Measurements from ENCODE around the gene FAM181A.
A peak's percentile ranks its signal among the peaks of the same experiment; 100 is the strongest.

Gene FAM181A

DNA sequence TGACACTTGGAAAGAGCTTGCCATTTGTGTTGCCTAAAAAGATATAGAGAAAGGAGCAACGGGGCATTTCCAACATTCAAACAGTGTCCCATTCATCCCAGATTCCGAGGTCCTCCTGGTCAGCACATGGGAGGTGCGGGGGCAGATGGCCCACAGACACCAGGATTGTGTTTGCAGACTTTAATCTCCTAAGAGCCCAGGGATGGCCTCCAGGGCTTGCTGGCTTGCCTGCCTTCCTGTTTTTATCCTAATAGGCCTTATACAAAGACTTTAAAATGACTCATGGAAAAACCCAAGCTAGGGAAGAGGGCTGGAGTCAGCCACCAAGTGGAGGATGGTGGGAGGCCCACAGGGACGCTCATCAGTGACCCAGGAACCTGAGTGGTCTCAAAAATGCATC lies 21.5 kb upstream of the FAM181A start:
- DNase-seq: no peak

DNA sequence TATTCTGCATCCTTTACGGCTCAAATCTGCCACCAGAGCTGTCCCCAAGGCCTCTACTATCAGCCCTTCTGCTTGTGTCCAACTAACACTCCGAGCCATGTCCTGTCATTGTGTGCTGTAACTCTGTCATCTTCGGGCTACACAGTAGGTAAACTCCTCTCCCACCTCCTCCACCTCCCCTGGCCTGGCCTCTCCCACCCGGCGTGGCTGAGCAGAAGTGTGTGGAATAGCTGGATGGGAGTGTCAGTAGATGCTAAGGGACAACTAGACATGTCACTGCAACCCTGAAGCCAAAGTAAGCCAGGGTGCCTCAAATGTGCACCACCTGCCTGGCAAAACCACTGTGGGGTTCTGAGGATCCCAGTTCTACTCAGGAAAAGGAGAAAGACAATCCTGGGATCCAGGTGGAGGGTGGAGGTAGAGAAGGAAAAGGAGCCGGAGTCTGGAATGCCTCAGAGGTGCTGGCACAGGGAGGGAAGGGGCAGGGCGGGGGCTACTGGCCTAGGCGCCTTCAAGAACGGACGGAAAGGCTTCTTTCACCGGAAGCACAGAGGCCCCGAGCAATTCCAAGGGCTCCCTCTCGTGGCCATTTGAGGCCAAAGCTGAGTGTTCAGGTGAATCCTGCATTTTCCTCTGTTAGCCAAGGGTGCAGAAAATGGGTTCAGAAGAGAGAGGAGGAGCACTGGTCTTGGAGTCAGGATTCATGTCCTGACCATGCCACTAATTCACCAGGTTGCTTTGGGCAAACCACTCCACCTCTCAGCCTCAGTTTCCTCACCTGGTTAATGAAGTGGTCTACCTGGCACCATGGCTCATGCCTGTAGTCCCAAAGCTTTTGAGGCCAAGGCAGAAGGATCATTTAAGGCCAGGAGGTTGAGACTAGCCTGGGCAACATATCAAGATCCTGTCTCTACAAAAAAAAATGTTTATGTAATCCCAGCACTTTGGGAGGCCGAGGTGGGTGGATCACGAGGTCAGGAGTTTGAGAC lies 20.5 kb upstream of the FAM181A start:
- peak; percentile 30 for DNase-seq

DNA sequence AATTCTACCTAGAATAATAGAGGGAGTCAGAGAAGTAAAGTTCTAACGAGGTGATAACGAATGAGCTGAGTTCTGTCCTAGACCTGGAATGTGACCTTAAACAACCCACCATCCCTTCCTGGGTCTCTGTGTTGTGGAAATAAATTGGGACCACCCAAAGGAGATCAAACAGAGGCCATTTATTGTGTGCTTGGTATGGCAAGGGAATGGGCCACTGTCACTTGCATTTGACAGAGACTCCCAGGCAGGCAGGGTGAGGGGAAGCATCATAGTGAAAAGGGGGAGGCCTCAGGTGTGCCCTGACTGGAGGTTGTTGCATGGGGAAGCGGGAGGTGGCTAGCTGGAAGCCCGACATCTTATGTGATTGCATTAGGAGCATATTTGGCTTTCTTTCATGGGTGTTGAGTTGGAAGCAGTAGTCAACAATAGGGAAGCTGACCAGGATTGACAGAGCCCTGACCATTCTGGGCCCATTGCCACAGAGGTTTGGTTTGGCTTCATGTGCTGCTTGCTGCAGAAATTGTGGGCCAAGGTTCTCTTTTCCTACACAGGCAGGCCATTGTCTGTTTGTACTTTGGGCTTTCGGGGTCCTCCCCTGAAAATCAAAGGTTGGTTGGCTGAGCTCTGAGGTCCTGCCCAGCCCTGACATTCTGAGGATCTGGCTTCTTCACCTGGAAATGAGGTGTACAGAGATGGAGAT lies 17.6 kb upstream of the FAM181A start:
- no peak for DNase-seq

- DNase-seq: no peak
These were observed 15.0 kb upstream of the FAM181A start for GRCh38 chr14:93911975-93912615.

GRCh38 chr14:93912782-93913181 lies 14.4 kb upstream of the FAM181A start:
- DNase-seq: no peak

DNA sequence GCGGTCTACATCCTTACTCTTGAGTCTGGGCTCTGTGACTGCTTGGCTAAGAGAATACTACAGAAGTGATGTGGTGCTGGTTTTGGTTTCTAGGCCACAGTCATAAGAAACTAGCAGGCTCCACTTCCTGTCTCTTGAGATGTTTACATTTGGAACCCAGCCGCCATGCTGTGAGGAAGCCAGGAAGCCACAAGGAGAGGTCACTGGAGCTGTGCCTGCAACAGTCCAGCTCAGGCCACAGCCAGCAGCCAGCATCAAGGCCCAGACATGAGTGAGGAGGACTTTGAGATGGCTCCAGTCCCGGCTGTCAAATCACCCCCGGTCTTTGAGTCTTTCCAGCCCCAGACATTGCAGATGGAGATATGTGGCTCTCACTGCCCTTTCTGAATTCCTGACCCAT lies 12.9 kb upstream of the FAM181A start:
- no peak for DNase-seq

DNA sequence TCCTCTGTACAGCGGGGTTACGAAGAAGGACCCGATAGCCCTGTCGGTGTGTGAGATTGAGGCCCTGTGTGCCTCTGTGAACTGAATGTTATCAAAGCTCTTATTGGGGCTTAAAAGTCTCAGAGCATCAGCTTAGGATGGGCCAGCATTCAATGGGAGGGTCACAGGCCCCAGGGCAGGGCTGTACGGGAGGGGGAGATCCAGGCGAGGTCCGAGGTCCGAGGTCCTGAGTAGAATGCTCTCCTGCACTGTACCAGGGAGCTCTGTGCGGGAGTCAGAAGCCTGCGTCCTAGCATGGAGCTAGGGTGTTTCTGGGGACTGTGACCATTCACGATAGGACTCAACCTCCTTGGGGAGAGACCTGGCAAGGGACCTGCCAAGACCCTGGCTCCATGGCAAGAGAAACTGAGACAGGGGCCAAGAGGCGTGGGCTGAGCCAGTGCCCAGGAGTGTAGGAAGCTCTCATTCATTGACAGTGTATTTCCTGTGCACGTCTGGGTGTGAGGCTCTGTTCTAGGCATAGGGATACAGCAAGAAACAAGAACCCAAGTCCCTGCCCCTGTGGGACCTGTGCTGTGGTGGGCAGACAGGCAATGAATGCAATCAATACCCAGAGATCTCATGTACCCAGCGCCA lies 12.0 kb upstream of the FAM181A start:
- no peak for DNase-seq

DNA sequence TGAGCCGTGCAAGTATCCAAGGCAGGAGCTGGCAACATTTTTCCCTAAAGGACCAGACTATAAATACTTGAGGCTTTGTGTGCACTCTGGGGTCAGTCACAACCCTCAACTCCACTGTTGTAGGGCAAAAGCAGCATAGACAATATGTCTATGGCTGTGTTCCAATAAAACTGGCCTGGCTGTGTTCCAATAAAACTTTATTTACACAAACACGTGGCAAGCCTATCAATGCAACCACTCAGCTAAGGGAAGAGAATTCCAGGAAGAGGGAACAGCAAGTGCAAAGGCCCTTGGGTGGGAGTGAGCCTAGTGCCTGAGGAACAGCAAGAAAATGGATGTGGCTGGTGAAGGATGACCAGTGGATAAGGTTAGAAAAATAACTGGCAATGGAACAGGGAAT lies 11.3 kb upstream of the FAM181A start:
- DNase-seq: no peak

- DNase-seq: no peak
These were observed 10.6 kb upstream of the FAM181A start for GRCh38 chr14:93916498-93916897.

DNA sequence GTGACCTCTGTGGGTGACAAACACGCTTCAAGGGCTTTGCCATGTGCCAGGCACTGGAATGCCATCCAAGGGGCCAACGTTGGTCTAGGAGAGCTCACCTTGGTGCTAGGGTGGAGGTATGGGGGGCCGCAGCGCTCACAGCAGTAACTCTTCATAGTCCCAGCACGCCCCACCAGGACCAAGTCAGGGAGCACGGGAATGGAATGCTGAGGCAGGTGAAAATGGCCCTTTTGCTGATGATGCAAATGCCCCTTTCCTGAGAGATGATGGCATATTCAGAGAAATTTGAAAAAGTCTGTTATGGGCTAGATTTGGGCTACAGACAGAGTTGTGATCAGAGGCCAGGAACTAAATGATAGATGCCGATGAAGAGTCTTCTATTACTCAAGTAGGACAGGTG lies 10.0 kb upstream of the FAM181A start:
- DNase-seq: no peak

- DNase-seq: no peak
These were observed 5.9 kb upstream of the FAM181A start for GRCh38 chr14:93921001-93921806.

- DNase-seq: no peak
These were observed 3.5 kb upstream of the FAM181A start for GRCh38 chr14:93923626-93924025.

GRCh38 chr14:93924592-93925355 lies 2.4 kb upstream of the FAM181A start:
- no peak for DNase-seq

- DNase-seq: no peak
These were observed 1.7 kb upstream of the FAM181A start for GRCh38 chr14:93925374-93925895.

- DNase-seq: peak; percentile 64
These were observed 785 bp upstream of the FAM181A start for GRCh38 chr14:93926245-93926872.

- DNase-seq: no peak
These were observed 629 bp downstream of the FAM181A start for GRCh38 chr14:93927800-93928145.

- DNase-seq: no peak
These were observed 1.3 kb downstream of the FAM181A start for GRCh38 chr14:93928184-93929047.

DNA sequence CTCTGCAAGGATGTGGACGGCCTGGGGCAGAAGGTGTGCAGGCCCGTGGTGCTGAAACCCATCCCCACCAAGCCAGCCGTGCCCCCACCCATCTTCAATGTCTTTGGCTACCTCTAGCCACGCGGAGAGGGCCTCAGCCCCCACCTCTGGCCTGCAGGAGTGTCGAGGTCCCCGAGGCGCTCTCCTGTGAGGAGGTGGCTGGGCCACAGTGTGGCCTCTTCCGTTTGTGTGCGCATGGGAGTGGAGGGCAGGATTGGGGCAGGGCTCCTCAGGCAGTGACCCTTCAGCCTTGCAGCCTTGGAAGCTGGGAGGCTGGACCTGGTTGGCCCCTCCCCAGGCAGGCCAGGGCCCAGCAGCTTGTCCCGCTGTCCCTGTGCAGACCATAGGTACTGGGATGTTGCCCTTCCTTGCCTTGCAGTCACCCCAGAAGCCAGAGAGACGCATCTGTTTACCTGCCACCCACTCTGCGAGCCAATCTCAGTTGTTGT lies 1.9 kb downstream of the FAM181A start:
- DNase-seq: no peak

- DNase-seq: no peak
These were observed 2.5 kb downstream of the FAM181A start for GRCh38 chr14:93929657-93930056.
